CD4-positive, alpha-beta T cell treated with Interleukin-17A for 1 hour (primary cell): ENCODE results near the gene HHATL.

ENCODE experiments used
- DNase-seq: peaks from one replicate; pipeline ENCODE4 v3.0.0-alpha.2; 2020

Gene HHATL

GRCh38 chr3:42649006-42649405 is 53.6 kb downstream of the HHATL start:
- no peak for DNase-seq

DNA sequence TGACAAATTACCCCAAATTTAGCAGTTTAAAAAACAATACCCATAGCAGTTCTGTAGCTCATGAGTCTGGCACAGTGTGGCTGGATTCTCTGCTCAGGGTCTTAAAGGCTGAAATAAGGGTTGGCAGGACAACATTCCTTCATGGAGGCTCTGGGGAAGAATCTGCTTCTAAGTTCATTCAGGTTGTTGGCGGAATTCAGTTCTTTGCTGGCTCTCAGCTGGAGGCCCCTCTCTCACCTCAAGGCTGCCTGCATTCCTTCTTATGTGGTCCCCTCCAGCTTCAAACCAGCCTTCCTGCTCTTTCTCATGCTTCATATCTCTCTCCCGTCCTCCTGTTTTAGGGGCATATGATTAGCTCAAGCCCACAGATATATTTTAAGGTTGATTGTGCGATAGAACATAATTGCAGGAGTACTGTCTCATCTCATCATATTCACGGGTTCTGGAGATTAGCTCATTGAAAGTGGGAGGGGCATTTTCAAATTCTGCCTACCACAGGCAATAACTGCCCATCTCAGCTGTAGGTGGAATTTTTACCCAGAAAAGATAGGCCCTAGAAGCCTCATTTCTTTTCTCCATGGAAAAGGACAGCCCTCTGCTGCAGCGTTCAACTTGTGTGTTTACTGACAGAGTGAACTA is 54.7 kb downstream of the HHATL start:
- no peak for DNase-seq
